Right forelimb (tissue), 1 donor: ENCODE measurements around the gene NMNAT1.
"Not testable (repeated sequence)": the region's sequence is repeated elsewhere in the genome, so short reads cannot be mapped to it uniquely, and the experiment has no call there.

Experiments used
- DNase-seq: peaks from one replicate; pipeline ENCODE4 v3.0.0-alpha.2; 2018

The NMNAT1 gene

GRCh38 chr1:9922342-9922741 is 20.9 kb upstream of the NMNAT1 start:
- no peak for DNase-seq

- DNase-seq: no peak
Measured at GRCh38 chr1:9927259-9927658, 16.0 kb upstream of the NMNAT1 start.

GRCh38 chr1:9929431-9930385 is 13.6 kb upstream of the NMNAT1 start:
- DNase-seq: no peak

DNA sequence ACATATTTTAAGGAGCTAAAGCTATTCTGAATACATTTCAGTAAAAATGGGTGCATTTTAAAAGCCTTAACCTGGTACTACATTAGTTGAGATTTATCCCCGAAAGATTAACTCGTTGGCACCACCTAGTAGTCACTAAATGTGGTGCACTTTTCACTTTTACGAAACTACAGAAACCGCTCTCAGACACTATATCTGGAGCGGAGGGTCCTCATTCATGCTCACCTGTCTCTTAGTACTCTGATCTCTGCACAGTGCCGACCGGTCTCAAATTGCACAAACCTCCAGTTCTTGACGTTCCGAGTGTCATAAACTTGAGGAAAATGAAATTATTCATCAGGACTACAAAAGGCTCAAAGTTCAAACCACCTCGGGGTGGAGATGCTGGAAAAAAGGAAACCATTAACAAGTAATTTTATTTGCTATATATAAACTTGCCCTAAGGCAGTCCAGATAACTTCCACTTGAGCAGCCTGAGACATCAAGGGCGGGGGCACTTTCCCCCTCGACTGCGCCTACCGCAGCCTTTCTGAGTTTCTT is 806 bp upstream of the NMNAT1 start:
- no peak for DNase-seq

DNA sequence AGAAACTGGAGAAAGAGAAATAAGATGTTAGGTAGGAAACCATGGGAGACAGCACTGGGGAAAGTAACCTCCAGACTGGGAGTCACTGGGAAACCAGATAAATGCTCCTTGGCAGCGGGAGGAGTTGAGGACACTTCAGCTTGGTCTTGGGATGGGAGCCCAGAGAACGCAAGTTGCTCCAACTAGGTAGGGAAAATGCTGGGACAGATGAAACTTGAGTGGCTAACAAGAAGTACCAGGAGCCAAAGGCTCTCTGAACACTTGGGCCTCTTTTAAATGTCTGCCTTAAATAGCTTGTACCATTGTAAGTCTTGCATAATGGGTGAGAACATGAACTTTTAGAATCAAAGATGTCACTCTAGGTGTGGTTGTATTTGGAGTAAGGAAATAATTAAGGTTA is 3.0 kb downstream of the NMNAT1 start:
- no peak for DNase-seq

- DNase-seq: no peak
Measured at GRCh38 chr1:9957726-9958125, 14.5 kb downstream of the NMNAT1 start.

GRCh38 chr1:9960011-9960410 is 16.7 kb downstream of the NMNAT1 start:
- DNase-seq: no peak

GRCh38 chr1:9960706-9961562 is 17.7 kb downstream of the NMNAT1 start:
- peak; percentile 47 for DNase-seq

GRCh38 chr1:9984253-9984652 is 41.0 kb downstream of the NMNAT1 start:
- no peak for DNase-seq

DNA sequence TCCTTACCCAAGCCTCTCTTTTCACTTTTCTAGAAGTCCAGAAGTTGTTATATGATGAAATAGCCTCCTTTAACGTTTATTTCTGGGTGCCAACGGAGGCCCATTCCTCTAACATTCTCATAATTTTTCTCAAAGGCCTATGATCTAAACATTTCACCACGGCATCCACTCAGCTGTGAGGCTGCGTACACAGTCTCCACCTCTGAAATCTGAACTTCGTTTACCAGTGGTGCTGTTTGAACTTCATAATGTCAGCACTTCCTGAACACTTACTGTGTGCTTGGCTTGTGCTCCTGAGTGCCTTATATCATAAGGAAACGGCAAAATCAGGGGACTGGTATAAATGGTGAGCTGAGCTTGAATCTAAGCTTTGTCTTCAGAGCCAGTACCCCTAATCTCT is 41.7 kb downstream of the NMNAT1 start:
- DNase-seq: no peak

GRCh38 chr1:9989773-9990172 is 46.5 kb downstream of the NMNAT1 start:
- DNase-seq: no peak

DNA sequence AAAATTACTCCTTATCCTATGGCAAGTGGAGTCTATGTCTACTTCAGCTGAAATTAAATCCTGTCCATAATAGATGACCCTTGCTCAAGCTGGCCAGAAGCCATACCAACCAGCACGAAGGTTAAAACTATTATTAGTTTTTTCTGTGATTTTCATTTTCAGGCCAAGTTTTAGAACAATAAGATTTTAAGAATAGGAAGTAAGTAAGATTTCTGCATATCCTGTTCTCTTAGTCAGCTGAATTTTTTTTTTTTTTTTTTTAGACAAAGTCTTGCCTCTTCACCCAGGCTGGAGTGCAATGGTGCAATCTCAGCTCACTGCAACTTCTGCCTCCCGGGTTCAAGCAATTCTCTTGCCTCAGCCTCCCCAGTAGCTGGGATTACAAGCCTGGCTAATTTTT is 47.7 kb downstream of the NMNAT1 start:
- no peak for DNase-seq

DNA sequence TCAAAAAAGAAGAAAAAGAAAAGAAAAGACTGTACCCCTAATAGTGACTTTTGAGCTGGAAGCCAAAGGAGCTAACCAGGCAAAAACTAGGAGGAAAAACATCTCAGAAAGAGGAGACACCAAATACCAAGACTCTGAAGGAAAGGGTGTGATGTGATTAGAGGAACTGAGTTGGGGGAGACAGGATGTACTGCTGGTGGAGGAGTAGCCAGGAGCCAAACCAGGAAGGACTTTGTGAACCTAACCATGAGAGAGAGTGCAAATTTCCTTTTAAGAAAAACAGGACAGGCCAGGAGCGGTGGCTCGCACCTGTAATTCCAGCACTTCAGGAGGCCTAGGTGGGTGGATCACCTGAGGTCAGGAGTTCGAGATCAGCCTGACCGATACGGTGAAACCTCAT is 49.6 kb downstream of the NMNAT1 start:
- no peak for DNase-seq

DNA sequence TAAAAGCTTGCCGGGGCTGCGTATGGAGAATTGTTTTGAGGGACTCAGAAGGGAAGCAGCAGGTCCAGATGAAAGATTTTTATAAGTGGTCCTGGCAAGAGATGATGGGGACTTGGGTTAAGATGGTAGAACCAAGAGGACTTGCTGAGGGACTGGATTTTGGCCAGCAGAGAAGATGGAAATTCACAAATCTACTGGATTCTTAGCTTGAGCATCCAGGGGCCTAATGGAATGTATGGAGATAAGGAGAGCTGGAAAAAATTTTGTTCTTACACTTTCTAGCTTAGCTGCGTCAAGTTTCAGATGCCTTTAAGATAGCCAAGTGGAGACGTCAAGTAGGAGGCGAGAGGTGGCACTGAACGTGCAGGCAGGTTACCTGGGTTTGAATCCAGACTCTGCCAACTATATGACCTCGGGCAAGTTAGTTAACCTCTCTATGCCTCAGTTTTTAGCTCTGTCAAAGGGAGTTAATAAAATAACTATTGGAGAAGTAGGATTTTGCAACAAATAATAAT is 50.3 kb downstream of the NMNAT1 start:
- DNase-seq: no peak

DNA sequence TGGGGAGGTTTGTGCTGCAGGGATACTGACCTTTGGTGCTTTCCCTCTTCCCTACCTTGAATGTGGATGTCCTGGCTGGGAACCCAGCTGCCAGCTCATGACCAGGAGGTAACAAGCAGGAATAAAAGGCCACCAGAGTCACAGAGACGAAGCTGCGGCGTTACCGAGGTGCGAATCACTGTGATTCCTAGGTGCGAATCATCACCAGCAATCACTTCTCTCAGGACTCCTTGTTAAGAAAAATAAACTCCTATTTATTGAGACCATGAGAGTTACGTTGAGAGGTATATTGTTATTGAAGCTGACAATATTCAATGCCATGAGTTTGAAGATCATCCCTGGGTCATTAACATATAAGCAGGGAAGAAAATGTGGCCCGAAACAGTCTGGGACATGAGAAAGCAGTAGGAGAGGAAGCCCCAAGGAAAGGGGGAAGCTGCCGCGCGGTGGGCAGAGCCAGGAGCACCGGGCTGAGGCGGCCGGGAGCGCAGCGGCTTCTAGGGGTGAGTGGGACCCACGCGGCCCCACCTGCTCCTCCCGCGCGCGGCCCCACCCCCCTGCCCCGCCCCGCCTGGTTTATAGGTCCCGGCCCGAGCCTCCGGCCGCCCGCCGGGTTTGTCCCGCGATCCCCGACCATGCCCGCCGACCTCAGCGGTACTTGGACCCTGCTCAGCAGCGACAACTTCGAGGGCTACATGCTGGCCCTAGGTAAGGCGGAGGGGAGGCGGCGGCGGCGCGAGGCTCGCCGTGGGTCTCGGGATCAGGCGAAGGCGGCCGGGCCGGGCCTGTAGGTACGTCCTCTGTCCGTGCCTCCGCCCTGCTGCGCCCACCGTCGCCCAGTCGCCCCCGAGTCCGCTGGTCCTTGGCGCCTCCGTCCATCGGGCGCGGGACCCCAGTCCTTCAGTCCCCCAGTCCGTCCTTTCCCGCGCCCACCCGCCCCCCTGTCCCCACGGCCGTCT is 53.6 kb downstream of the NMNAT1 start, which contains the start of gene RBP7:
RBP7 (plus strand) TSS at position 605 of the 959 bp plus-strand sequence; CDS start at position 636, 31 bp downstream.
- DNase-seq: no peak

GRCh38 chr1:10001016-10001665 is 57.9 kb downstream of the NMNAT1 start:
- DNase-seq: no peak

- not testable (repeated sequence) for DNase-seq
Measured at GRCh38 chr1:10005248-10005647, 62.0 kb downstream of the NMNAT1 start.

DNA sequence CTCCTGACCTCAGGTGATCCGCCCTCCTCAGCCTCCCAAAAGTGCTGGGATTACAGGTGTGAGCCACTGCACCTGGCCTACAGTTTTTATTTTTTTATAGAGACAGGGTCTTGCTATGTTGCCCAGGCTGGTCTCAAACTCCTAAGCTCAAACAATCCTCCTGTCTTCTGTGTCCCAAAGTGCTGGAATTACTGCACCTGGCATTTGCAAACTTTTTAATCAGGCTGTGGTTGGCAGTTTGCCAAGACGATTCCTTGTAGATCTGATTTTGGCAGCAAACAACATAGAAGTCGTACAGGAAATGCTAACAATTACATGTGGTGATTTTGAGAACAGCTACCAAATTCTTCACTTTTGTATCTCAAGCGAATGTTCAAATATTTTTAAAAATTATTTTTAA is 63.9 kb downstream of the NMNAT1 start:
- no peak for DNase-seq

- DNase-seq: no peak
Measured at GRCh38 chr1:10014016-10014415, 70.7 kb downstream of the NMNAT1 start.

DNA sequence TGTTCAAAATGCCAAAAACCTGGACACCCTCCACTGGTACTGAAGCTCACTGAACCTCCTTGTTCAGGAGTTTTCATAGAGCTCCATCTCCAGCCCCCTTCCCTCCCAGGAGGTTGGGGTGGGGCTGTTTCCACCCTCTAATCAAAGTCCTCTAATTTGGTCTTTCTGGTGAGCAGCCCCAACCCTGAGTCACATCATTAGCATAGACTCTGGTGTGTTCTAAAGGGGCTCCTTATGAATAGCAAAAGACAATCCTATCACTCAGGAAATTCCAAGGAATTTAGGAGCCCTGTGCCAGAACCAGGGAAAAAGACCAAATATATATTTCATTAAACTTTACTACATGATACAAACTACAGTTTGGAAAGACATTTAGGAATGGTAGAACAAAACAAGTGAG is 76.3 kb downstream of the NMNAT1 start:
- no peak for DNase-seq

GRCh38 chr1:10020086-10020485 is 76.8 kb downstream of the NMNAT1 start:
- DNase-seq: no peak
